SU-DHL-6 (cell line): ENCODE data around the gene CYYR1.

Experiments
- H2AFZ ChIP-seq: fragments of 200-600 bp; sonication (generic); 2 replicates; pipeline ENCODE4 v1.6.1; 2014; ENCODE audit warnings: low read depth, mild to moderate bottlenecking, moderate library complexity, mixed read lengths, antibody characterized with exemption, low read length; ENCODE audit not compliant: severe bottlenecking
- H3F3A ChIP-seq: fragments of 200-600 bp; shearing (Covaris generic); 2 replicates; pipeline ENCODE4 v1.6.0; 2016; ENCODE audit warnings: antibody characterized with exemption, mild to moderate bottlenecking; ENCODE audit not compliant: insufficient read depth
- H3K27ac ChIP-seq: fragments of 200-600 bp; sonication (generic); 2 replicates; pipeline ENCODE4 v1.5.1; 2016; ENCODE audit warnings: low read depth, mild to moderate bottlenecking, low read length, moderate library complexity, mixed read lengths
- H3K27me3 ChIP-seq: fragments of 200-600 bp; sonication (generic), shearing (Covaris generic); 2 replicates; pipeline ENCODE4 v1.6.0; 2014; ENCODE audit warnings: mild to moderate bottlenecking, low read length
- H3K36me3 ChIP-seq: fragments of 200-600 bp; sonication (generic); 2 replicates; pipeline ENCODE4 v1.6.1; 2014; ENCODE audit warnings: mild to moderate bottlenecking, low read length, mixed read lengths
- H3K4me2 ChIP-seq: fragments of 300-600, 200-600 bp; shearing (Covaris generic), sonication (generic); 2 replicates; pipeline ENCODE4 v1.6.0; 2014; ENCODE audit warnings: low read length, low read depth, mild to moderate bottlenecking; ENCODE audit not compliant: poor library complexity, severe bottlenecking
- H3K4me3 ChIP-seq: fragments of 200-600 bp; sonication (generic); 2 replicates; pipeline ENCODE4 v1.5.1; 2014; ENCODE audit warnings: antibody characterized with exemption, low read length, mild to moderate bottlenecking, mixed read lengths; ENCODE audit not compliant: insufficient read depth, poor library complexity, severe bottlenecking
- H3K79me2 ChIP-seq: fragments of 200-600 bp; sonication (generic); 2 replicates; pipeline ENCODE4 v1.6.1; 2014; ENCODE audit warnings: mild to moderate bottlenecking, low read length, moderate library complexity; ENCODE audit not compliant: insufficient read depth
- H3K9ac ChIP-seq: fragments of 200-600 bp; sonication (generic); 2 replicates; pipeline ENCODE4 v1.7.0; 2014; ENCODE audit warnings: mild to moderate bottlenecking, low read length
- H3K9me2 ChIP-seq: fragments of 200-600 bp; sonication (generic); replicated peaks from 2 replicates; pipeline ENCODE4 v1.6.1; 2014; ENCODE audit warnings: low read length; ENCODE audit not compliant: insufficient read depth
- H3K9me3 ChIP-seq: fragments of 200-600 bp; sonication (generic); 2 replicates; pipeline ENCODE4 v1.6.1; 2014; ENCODE audit warnings: low read length, mixed read lengths; ENCODE audit not compliant: insufficient read depth
- H4K20me1 ChIP-seq: fragments of 200-600 bp; sonication (generic); 2 replicates; pipeline ENCODE4 v1.6.1; 2014; ENCODE audit warnings: low read depth, mild to moderate bottlenecking, antibody characterized with exemption, low read length, moderate library complexity, mixed read lengths
- CTCF ChIP-seq: fragments of 200-600 bp; sonication (generic); IDR thresholded peaks from one replicate; pipeline ENCODE4 v1.5.1; 2017; ENCODE audit warnings: antibody characterized with exemption, mild to moderate bottlenecking, low read length, moderate library complexity; ENCODE audit not compliant: insufficient read depth, poor library complexity, severe bottlenecking
- EZH2phosphoT487 ChIP-seq: fragments of 200-600 bp; sonication (generic), shearing (Covaris generic); conservative IDR thresholded peaks from 2 replicates; pipeline ENCODE4 v1.6.1; 2018; ENCODE audit warnings: mild to moderate bottlenecking, antibody characterized with exemption, low read length, moderate library complexity, mixed read lengths

CYYR1 gene

GRCh38 chr21:26443867-26444266 is 129.2 kb downstream of the CYYR1 start:
- TF ChIP-seq EZH2phosphoT487 (no peak), CTCF (no peak)
- no peak overlapping the region for H3K9ac ChIP-seq
- no peak overlapping the region for H3K4me3 ChIP-seq
- no peak overlapping the region for H2AFZ ChIP-seq
- H3F3A ChIP-seq, result no peaks in the 10 kb centered on the region
- 0 out of 2 replicates have a peak, but pooled peaks cover 8% of the 10 kb centered on the region for H3K9me3 ChIP-seq
- H3K27me3 ChIP-seq, result no peaks in the 10 kb centered on the region
- no peaks in the 10 kb centered on the region for H4K20me1 ChIP-seq
- H3K27ac ChIP-seq, result no peak overlapping the region
- no peak overlapping the region for H3K4me2 ChIP-seq
- no peaks in the 10 kb centered on the region for H3K79me2 ChIP-seq
- 0 out of 2 replicates have a peak, but pooled peaks cover 9% of the 10 kb centered on the region for H3K9me2 ChIP-seq
- no peaks in the 10 kb centered on the region; the same call in 1 of the 2 replicates for H3K36me3 ChIP-seq

- no peak overlapping the region for H3K4me3 ChIP-seq
- 0 out of 2 replicates have a peak, but pooled peaks cover 8% of the 10 kb centered on the region for H3K9me3 ChIP-seq
- H3K9me2 ChIP-seq, result 0 out of 2 replicates have a peak, but pooled peaks cover 9% of the 10 kb centered on the region
- H3K27ac ChIP-seq, result no peak overlapping the region
- H2AFZ ChIP-seq, result no peak overlapping the region
- no peaks in the 10 kb centered on the region for H3K79me2 ChIP-seq
- H3F3A ChIP-seq, result no peaks in the 10 kb centered on the region
- H3K9ac ChIP-seq, result no peak overlapping the region
- no peaks in the 10 kb centered on the region; the same call in 1 of the 2 replicates for H3K36me3 ChIP-seq
- no peaks in the 10 kb centered on the region for H3K27me3 ChIP-seq
- no peak overlapping the region for H3K4me2 ChIP-seq
- H4K20me1 ChIP-seq, result no peaks in the 10 kb centered on the region
- TF ChIP-seq CTCF (no peak), EZH2phosphoT487 (no peak)
Observed at GRCh38 chr21:26443291-26443690, 129.8 kb downstream of the CYYR1 start.

- Histone ChIP-seq H3K27ac (no peak overlapping the region), H3K79me2 (no peaks in the 10 kb centered on the region), H3K4me2 (no peak overlapping the region), H3K9ac (no peak overlapping the region), H3K9me3 (0 out of 2 replicates have a peak, but pooled peaks cover 8% of the 10 kb centered on the region), H3K27me3 (no peaks in the 10 kb centered on the region), H3F3A (no peaks in the 10 kb centered on the region), H3K9me2 (0 out of 2 replicates have a peak, but pooled peaks cover 9% of the 10 kb centered on the region), H2AFZ (no peak overlapping the region), H3K36me3 (no peaks in the 10 kb centered on the region; the same call in 1 of the 2 replicates), H4K20me1 (no peaks in the 10 kb centered on the region), H3K4me3 (no peak overlapping the region)
- TF ChIP-seq EZH2phosphoT487 (no peak), CTCF (no peak)
Observed at GRCh38 chr21:26441149-26441548, 131.9 kb downstream of the CYYR1 start.
